WERI-Rb-1 (cell line): ENCODE data around the gene UPF1.

ENCODE experiments used
- DNase-seq: peaks from one replicate; pipeline ENCODE4 v3.0.0-alpha.2; 2020
- H3K27ac ChIP-seq: fragments of 250-450 bp; sonication (Bioruptor Pico); 2 replicates; pipeline ENCODE4 v1.5.1; 2020; ENCODE audit warnings: mild to moderate bottlenecking, moderate library complexity
- H3K27me3 ChIP-seq: fragments of 250-450 bp; sonication (Bioruptor Pico); 2 replicates; pipeline ENCODE4 v1.5.1; 2021; ENCODE audit warnings: mild to moderate bottlenecking, low read depth, moderate library complexity; ENCODE audit not compliant: insufficient read depth, severe bottlenecking
- H3K36me3 ChIP-seq: fragments of 250-450 bp; sonication (Bioruptor Pico); 2 replicates; pipeline ENCODE4 v1.5.1; 2020; ENCODE audit warnings: mild to moderate bottlenecking, moderate library complexity
- H3K4me3 ChIP-seq: 2 replicates; pipeline ENCODE4 v1.5.1; 2011; ENCODE audit warnings: low read depth, mild to moderate bottlenecking, control low read depth, low read length
- H3K9me3 ChIP-seq: fragments of 250-450 bp; sonication (Bioruptor Pico); 2 replicates; pipeline ENCODE4 v1.5.1; 2021; ENCODE audit warnings: mild to moderate bottlenecking, moderate library complexity; ENCODE audit not compliant: severe bottlenecking
- TF ChIP-seq, protein P1 (sequence below): IDR thresholded peaks from 2 replicates; pipeline ENCODE4 v1.5.1; 2011; ENCODE audit warnings: low read depth, mild to moderate bottlenecking, control low read depth, inconsistent platforms, low read length

Gene UPF1

DNA sequence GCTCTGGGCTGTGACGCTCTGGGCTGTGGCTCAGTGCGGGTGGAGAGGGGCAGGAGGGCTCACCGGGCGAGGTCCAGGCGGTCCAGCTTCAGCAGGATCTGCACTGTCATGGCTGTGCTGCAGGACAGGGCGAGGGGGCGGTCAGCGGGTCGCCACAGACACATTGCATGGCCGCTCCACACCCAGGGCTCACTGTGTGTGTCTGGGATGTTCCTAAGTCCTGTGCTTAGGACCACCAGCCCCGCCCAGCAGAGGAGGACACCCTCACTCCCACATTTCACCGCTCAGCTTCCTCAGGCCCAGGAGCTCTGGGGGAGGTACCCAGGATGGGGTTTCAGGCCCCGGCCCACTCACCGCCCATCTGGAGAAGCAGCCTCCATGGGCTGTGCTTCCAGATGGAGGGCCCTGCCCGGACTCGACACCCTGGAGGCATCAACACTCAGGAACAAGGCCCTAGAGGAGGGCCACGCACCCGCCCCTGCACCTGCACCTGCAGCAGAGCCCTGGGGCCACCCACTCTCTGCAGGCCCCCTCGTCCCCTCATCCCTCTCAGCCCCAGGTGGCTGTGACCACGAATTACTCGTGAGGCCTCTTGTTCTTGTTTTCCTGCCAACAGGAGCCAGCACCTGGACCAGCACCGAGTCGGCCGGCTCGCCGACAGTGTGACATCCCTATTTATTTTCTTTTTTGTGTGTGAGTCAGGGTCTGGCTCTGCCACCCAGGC lies 73.9 kb downstream of the UPF1 start:
- H3K27me3 ChIP-seq = no peaks in the 10 kb centered on the region
- no peak overlapping the region for H3K27ac ChIP-seq
- TF ChIP-seq, protein P1, sequence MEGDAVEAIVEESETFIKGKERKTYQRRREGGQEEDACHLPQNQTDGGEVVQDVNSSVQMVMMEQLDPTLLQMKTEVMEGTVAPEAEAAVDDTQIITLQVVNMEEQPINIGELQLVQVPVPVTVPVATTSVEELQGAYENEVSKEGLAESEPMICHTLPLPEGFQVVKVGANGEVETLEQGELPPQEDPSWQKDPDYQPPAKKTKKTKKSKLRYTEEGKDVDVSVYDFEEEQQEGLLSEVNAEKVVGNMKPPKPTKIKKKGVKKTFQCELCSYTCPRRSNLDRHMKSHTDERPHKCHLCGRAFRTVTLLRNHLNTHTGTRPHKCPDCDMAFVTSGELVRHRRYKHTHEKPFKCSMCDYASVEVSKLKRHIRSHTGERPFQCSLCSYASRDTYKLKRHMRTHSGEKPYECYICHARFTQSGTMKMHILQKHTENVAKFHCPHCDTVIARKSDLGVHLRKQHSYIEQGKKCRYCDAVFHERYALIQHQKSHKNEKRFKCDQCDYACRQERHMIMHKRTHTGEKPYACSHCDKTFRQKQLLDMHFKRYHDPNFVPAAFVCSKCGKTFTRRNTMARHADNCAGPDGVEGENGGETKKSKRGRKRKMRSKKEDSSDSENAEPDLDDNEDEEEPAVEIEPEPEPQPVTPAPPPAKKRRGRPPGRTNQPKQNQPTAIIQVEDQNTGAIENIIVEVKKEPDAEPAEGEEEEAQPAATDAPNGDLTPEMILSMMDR = no peak
- DNase-seq = no peak
- H3K9me3 ChIP-seq = no peaks in the 10 kb centered on the region
- no peak overlapping the region for H3K4me3 ChIP-seq
- peaks cover 38% of the 10 kb centered on the region for H3K36me3 ChIP-seq

GRCh38 chr19:18906605-18907519 lies 75.1 kb downstream of the UPF1 start:
- no peak overlapping the region for H3K4me3 ChIP-seq
- no peaks in the 10 kb centered on the region for H3K27me3 ChIP-seq
- TF ChIP-seq, protein P1 = no peak
- H3K36me3 ChIP-seq = peaks cover 32% of the 10 kb centered on the region
- no peak overlapping the region for H3K27ac ChIP-seq
- H3K9me3 ChIP-seq = no peaks in the 10 kb centered on the region
- DNase-seq = no peak

GRCh38 chr19:18908917-18909619 lies 77.3 kb downstream of the UPF1 start:
- DNase-seq = peak; percentile 28
- Histone ChIP-seq H3K9me3 (no peaks in the 10 kb centered on the region), H3K36me3 (peaks cover 37% of the 10 kb centered on the region), H3K27me3 (no peaks in the 10 kb centered on the region), H3K4me3 (no peak overlapping the region), H3K27ac (no peak overlapping the region)
- TF ChIP-seq, protein P1 = no peak

GRCh38 chr19:18910010-18910409 lies 78.3 kb downstream of the UPF1 start:
- Histone ChIP-seq H3K27me3 (no peaks in the 10 kb centered on the region), H3K9me3 (no peaks in the 10 kb centered on the region), H3K4me3 (no peak overlapping the region), H3K36me3 (peaks cover 31% of the 10 kb centered on the region), H3K27ac (no peak overlapping the region; the same call in 1 of the 2 replicates)
- TF ChIP-seq, protein P1 = no peak
- no peak for DNase-seq

GRCh38 chr19:18910801-18911436 lies 79.2 kb downstream of the UPF1 start:
- Histone ChIP-seq H3K36me3 (peaks cover 35% of the 10 kb centered on the region), H3K27ac (no peak overlapping the region), H3K4me3 (no peak overlapping the region), H3K9me3 (no peaks in the 10 kb centered on the region), H3K27me3 (no peaks in the 10 kb centered on the region)
- DNase-seq = no peak
- TF ChIP-seq, protein P1 = no peak
